ENCODE measurements around the gene CCDC71L. TPM values are rescaled to one million over a fixed set of nuclear protein-coding genes. Genes with fewer than 3 reads are reported as not detected.

Gene CCDC71L
- total and polyA plus RNA-seq, 2 donors (not counting 3 experiments of a cell fraction or from before 2014, with no cell fraction given), result 60.3 to 62.5 TPM

DNA sequence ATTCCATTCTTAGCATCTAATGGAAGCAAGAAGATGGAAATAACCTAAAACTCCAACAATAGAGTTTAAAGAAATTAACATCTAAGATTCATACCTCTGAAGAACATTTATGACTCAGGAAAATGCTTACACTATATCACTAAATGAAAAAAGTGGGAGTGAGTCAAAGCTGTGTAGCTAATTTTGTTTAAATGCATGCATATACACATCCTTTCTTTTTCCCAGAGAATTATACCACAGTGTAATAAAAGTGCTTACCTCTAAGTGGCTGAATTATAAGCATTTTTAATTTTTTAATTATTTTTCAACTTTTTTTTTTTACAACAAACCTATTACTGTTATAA is 44.3 kb downstream of the CCDC71L start:
- no peak for TF ChIP-seq POLR2A (IDR thresholded peaks at IDR 0.05; ENCODE audit: low read depth, low read length)
- no peak for TF ChIP-seq GATA2 (IDR thresholded peaks at IDR 0.05; ENCODE audit: insufficient read depth, insufficient read length, low read depth, low read length)
- TF ChIP-seq EZH2 (IDR thresholded peaks at IDR 0.05; ENCODE audit: borderline replicate concordance, low read depth, low read length, severe bottlenecking), result no peak
- no peak for TF ChIP-seq POLR2AphosphoS5 (IDR thresholded peaks at IDR 0.05; ENCODE audit: insufficient read depth, low read depth, low read length)
- ChIA-PET CTCF (no interaction called here), POLR2A (no interaction called here)
- Histone ChIP-seq H3K36me3 (ENCODE audit: control insufficient read depth in 2 of 2, extremely low read depth in 1 of 2, insufficient read depth in 2 of 2, low read length in 2 of 2) (no peaks in the 10 kb centered on the region), H3K4me2 (ENCODE audit: insufficient read depth, low read length) (no peak overlapping the region), H3K27ac (ENCODE audit: insufficient read depth, low read depth, low read length) (no peak overlapping the region), H3K9ac (replicated peaks; ENCODE audit: extremely low read depth, insufficient read depth, low read length) (no peak overlapping the region), H2AFZ (ENCODE audit: low read depth, low read length) (no peak overlapping the region), H3K79me2 (ENCODE audit: control insufficient read depth, insufficient read depth, low read length) (no peaks in the 10 kb centered on the region), H3K27me3 (ENCODE audit: control insufficient read depth in 2 of 2, insufficient read depth in 2 of 2, low read length in 2 of 2) (no peaks in the 10 kb centered on the region), H4K20me1 (replicated peaks; ENCODE audit: control insufficient read depth, extremely low read depth, insufficient read depth, low read length) (no peaks in the 10 kb centered on the region), H3K9me1 (replicated peaks; ENCODE audit: control insufficient read depth, extremely low read depth, insufficient read depth, low read length) (no peaks in the 10 kb centered on the region), H3K4me3 (replicated peaks in 1 of 3; ENCODE audit: insufficient read depth in 1 of 3, low read depth in 1 of 3, low read length in 3 of 3) (no peak overlapping the region), H3K4me1 (ENCODE audit: control insufficient read depth, extremely low read depth, insufficient read depth, low read length) (no peaks in the 10 kb centered on the region), H3K9me3 (replicated peaks; ENCODE audit: control insufficient read depth, insufficient read depth, low read length) (no peaks in the 10 kb centered on the region)
- FAIRE-seq (no peak), DNase-seq (ENCODE audit: low read depth, low spot score) (no peak)
- dilution Hi-C loops (cut with MboI; ENCODE audit: extremely low pct_ligation_motif_present, low sequenced_read_pairs) (no loop called here), intact Hi-C loops (cut with micrococcal nuclease) (no loop called here)
- BruUV-seq (replicated peaks), result no TSS peak

GRCh38 chr7:106615808-106616707 is 44.9 kb downstream of the CCDC71L start:
- FAIRE-seq (no peak), DNase-seq (ENCODE audit: low read depth, low spot score) (no peak)
- Histone ChIP-seq H3K4me2 (ENCODE audit: insufficient read depth, low read length) (no peak overlapping the region), H3K9me1 (replicated peaks; ENCODE audit: control insufficient read depth, extremely low read depth, insufficient read depth, low read length) (no peaks in the 10 kb centered on the region), H3K27me3 (ENCODE audit: control insufficient read depth in 2 of 2, insufficient read depth in 2 of 2, low read length in 2 of 2) (no peaks in the 10 kb centered on the region), H4K20me1 (replicated peaks; ENCODE audit: control insufficient read depth, extremely low read depth, insufficient read depth, low read length) (no peaks in the 10 kb centered on the region), H3K27ac (ENCODE audit: insufficient read depth, low read depth, low read length) (no peak overlapping the region), H2AFZ (ENCODE audit: low read depth, low read length) (no peak overlapping the region), H3K4me1 (ENCODE audit: control insufficient read depth, extremely low read depth, insufficient read depth, low read length) (no peaks in the 10 kb centered on the region), H3K36me3 (ENCODE audit: control insufficient read depth in 2 of 2, extremely low read depth in 1 of 2, insufficient read depth in 2 of 2, low read length in 2 of 2) (no peaks in the 10 kb centered on the region), H3K9ac (replicated peaks; ENCODE audit: extremely low read depth, insufficient read depth, low read length) (no peak overlapping the region), H3K4me3 (replicated peaks in 1 of 3; ENCODE audit: insufficient read depth in 1 of 3, low read depth in 1 of 3, low read length in 3 of 3) (no peak overlapping the region), H3K79me2 (ENCODE audit: control insufficient read depth, insufficient read depth, low read length) (no peaks in the 10 kb centered on the region), H3K9me3 (replicated peaks; ENCODE audit: control insufficient read depth, insufficient read depth, low read length) (no peaks in the 10 kb centered on the region)
- CTCF ChIA-PET, result no interaction called here
- dilution Hi-C loops (cut with MboI; ENCODE audit: extremely low pct_ligation_motif_present, low sequenced_read_pairs) (no loop called here), intact Hi-C loops (cut with micrococcal nuclease) (no loop called here)
- TF ChIP-seq CTCF (IDR thresholded peaks at IDR 0.05; ENCODE audit: extremely low read depth in 1 of 2, insufficient read depth in 1 of 2, low read depth in 1 of 2, low read length in 2 of 2), result no peak
- TF ChIP-seq FOS (IDR thresholded peaks at IDR 0.05; ENCODE audit: borderline replicate concordance, insufficient read depth, low read length), result no peak
- no peak for TF ChIP-seq GATA2 (IDR thresholded peaks at IDR 0.05; ENCODE audit: insufficient read depth, insufficient read length, low read depth, low read length)
- no peak for TF ChIP-seq POLR2A (IDR thresholded peaks at IDR 0.05; ENCODE audit: low read depth, low read length)
- no peak for TF ChIP-seq EZH2 (IDR thresholded peaks at IDR 0.05; ENCODE audit: borderline replicate concordance, low read depth, low read length, severe bottlenecking)
- TF ChIP-seq MAX (IDR thresholded peaks at IDR 0.05; ENCODE audit: insufficient read depth, insufficient read length), result no peak
- TF ChIP-seq JUN (IDR thresholded peaks at IDR 0.05; ENCODE audit: borderline replicate concordance, insufficient read depth, insufficient read length, low read depth), result no peak
- no peak for TF ChIP-seq MYC (IDR thresholded peaks at IDR 0.05; ENCODE audit: low read depth, low read length)
- no peak for TF ChIP-seq POLR2AphosphoS5 (IDR thresholded peaks at IDR 0.05; ENCODE audit: insufficient read depth, low read depth, low read length)
- no TSS peak for BruUV-seq (replicated peaks)
- POLR2A ChIA-PET, result no interaction called here
